ENCODE measurements around the gene DNAH17. TPM values are rescaled to one million over a fixed set of nuclear protein-coding genes. Genes with fewer than 3 reads are reported as not detected.
A peak's percentile ranks its signal among the peaks of the same experiment; 100 is the strongest.

DNAH17 gene
- total RNA-seq, 1 experiment from 2014 or later = 0.18 TPM

DNA sequence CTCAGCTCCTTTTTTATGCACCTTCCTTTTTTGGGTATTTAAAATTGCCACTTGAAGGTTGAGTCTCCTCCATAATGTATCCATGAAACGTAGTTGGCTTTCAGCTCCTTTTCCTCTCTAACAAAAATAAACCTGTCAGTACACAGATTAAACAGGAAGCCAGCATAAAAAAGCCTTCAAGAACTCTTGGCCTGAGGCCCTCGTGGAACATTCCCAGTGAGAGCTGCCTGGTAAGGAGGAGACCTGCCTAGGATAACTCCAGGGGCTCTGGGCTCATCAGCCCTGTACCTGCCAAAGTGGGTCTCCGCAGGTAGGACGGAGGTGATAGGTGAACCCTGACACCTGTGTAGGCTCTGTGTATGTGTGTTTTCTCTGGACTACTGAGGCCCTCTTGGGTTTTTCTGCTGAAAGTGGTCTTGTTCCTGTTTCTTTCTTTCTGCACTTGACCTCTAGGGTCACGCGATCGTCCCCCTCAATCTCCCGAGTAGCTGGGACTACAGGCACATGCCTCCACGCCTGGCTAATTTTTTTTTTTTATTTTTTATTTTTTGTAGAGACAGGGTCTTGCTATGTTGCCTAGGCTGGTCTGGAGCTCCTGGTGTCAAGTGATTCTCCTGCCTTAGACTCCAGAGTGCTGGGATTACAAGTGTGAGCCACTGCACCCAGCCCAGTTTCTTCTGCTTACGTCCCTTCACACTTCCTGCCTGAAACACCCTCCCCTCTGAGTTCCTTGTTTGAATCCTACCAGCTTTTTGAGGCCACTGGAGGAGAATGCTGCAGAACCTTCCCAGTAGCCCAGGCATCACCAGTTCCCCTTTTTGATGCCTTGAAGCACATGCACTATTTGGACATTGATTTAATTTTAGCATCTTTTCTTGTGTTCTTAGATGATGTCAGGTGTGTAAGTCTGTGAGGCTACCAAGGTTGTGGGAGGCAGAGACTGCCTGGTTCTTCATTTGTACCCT is 188.9 kb downstream of the DNAH17 start:
- in situ Hi-C loops (cut with HindIII; ENCODE audit: low pct_unique_long_range_greater_than_20kb, low sequenced_read_pairs) (no loop called here), intact Hi-C loops (cut with micrococcal nuclease; ENCODE audit: unreplicated experiment) (no loop called here)
- Histone ChIP-seq H3K27me3 (ENCODE audit: control insufficient read depth, insufficient read depth, low read length) (no peaks in the 10 kb centered on the region), H3K36me3 (ENCODE audit: control insufficient read depth, insufficient read depth, low read length) (no peaks in the 10 kb centered on the region), H3K4me1 (ENCODE audit: control insufficient read depth, insufficient read depth, low read length) (peaks cover 24% of the 10 kb centered on the region), H3K4me3 (ENCODE audit: low read depth in 2 of 2, low read length in 2 of 2) (no peak overlapping the region), H3K27ac (ENCODE audit: low read length) (no peak overlapping the region), H3K9me3 (ENCODE audit: control insufficient read depth, insufficient read depth, low read depth, low read length) (no peaks in the 10 kb centered on the region)
- ATAC-seq (no peak), DNase-seq (ENCODE audit: low read depth, low spot score) (no peak)
- no TSS peak for BruUV-seq (replicated peaks)
- ChIA-PET CTCF (no interaction called here), POLR2A (no interaction called here)
- TF ChIP-seq, protein P1, sequence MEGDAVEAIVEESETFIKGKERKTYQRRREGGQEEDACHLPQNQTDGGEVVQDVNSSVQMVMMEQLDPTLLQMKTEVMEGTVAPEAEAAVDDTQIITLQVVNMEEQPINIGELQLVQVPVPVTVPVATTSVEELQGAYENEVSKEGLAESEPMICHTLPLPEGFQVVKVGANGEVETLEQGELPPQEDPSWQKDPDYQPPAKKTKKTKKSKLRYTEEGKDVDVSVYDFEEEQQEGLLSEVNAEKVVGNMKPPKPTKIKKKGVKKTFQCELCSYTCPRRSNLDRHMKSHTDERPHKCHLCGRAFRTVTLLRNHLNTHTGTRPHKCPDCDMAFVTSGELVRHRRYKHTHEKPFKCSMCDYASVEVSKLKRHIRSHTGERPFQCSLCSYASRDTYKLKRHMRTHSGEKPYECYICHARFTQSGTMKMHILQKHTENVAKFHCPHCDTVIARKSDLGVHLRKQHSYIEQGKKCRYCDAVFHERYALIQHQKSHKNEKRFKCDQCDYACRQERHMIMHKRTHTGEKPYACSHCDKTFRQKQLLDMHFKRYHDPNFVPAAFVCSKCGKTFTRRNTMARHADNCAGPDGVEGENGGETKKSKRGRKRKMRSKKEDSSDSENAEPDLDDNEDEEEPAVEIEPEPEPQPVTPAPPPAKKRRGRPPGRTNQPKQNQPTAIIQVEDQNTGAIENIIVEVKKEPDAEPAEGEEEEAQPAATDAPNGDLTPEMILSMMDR (IDR thresholded peaks at IDR 0.05) = no peak
- no peak for TF ChIP-seq POLR2AphosphoS5 (IDR thresholded peaks at IDR 0.05; ENCODE audit: low read depth, low read length)

DNA sequence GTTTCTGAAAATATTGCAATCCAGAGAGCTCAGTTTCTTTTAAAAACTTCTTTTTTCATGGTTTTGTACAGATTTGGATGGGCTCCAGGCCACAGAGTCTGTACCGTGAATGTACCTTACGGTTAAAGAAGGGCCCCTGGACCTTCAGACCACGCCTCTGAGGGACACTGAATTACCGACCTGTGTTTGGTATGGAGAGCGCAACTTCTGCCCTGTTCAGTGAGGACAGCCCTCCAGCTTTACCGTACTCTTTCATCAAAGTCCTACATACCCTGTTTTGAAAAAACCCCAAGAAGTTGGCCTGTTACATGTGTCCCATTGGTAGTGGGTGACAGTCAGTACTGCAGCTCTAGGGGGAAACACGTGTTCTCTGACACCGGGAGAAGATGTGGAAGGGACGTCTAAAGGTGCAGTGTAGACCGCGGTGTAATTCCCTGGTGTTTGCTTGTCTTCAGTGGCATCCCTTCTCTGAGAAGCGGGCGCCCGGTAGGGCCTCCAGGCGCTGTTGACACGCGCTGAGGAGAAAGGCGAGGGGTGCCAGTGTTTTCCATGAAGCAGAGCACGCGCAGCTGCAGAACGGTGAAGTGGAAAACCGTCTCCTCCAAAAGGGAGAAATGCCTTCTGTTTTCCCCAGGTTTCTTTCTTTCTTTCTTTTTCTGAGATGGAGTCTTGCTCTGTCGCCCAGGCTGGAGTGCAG is 192.6 kb downstream of the DNAH17 start:
- ATAC-seq (0 out of 2 replicates have a peak, but pooled peaks have one; percentile 10), DNase-seq (ENCODE audit: low read depth, low spot score) (no peak)
- CTCF ChIA-PET = interaction anchor here (1.0 kb wide), 1 partner anchor 25 kb away, joined by 3 read pairs; no protein-coding TSS in a partner anchor
- Histone ChIP-seq H3K36me3 (ENCODE audit: control insufficient read depth, insufficient read depth, low read length) (no peaks in the 10 kb centered on the region), H3K4me1 (ENCODE audit: control insufficient read depth, insufficient read depth, low read length) (peaks cover 43% of the 10 kb centered on the region), H3K9me3 (ENCODE audit: control insufficient read depth, insufficient read depth, low read depth, low read length) (no peaks in the 10 kb centered on the region), H3K27me3 (ENCODE audit: control insufficient read depth, insufficient read depth, low read length) (no peaks in the 10 kb centered on the region), H3K27ac (ENCODE audit: low read length) (peak overlapping the region; percentile 60), H3K4me3 (ENCODE audit: low read depth in 2 of 2, low read length in 2 of 2) (no peak overlapping the region)
- in situ Hi-C loops (cut with HindIII; ENCODE audit: low pct_unique_long_range_greater_than_20kb, low sequenced_read_pairs) = no loop called here
- no TSS peak for BruUV-seq (replicated peaks)
- intact Hi-C loops (cut with micrococcal nuclease; ENCODE audit: unreplicated experiment) = no loop called here
- no peak for TF ChIP-seq POLR2AphosphoS5 (IDR thresholded peaks at IDR 0.05; ENCODE audit: low read depth, low read length)
- TF ChIP-seq, protein P1 (IDR thresholded peaks at IDR 0.05) = no peak
- TF ChIP-seq, protein P2, sequence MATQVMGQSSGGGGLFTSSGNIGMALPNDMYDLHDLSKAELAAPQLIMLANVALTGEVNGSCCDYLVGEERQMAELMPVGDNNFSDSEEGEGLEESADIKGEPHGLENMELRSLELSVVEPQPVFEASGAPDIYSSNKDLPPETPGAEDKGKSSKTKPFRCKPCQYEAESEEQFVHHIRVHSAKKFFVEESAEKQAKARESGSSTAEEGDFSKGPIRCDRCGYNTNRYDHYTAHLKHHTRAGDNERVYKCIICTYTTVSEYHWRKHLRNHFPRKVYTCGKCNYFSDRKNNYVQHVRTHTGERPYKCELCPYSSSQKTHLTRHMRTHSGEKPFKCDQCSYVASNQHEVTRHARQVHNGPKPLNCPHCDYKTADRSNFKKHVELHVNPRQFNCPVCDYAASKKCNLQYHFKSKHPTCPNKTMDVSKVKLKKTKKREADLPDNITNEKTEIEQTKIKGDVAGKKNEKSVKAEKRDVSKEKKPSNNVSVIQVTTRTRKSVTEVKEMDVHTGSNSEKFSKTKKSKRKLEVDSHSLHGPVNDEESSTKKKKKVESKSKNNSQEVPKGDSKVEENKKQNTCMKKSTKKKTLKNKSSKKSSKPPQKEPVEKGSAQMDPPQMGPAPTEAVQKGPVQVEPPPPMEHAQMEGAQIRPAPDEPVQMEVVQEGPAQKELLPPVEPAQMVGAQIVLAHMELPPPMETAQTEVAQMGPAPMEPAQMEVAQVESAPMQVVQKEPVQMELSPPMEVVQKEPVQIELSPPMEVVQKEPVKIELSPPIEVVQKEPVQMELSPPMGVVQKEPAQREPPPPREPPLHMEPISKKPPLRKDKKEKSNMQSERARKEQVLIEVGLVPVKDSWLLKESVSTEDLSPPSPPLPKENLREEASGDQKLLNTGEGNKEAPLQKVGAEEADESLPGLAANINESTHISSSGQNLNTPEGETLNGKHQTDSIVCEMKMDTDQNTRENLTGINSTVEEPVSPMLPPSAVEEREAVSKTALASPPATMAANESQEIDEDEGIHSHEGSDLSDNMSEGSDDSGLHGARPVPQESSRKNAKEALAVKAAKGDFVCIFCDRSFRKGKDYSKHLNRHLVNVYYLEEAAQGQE (IDR thresholded peaks at IDR 0.05; ENCODE audit: insufficient read depth in 1 of 2, low read depth in 2 of 2, low read length in 1 of 2) = no peak
- TF ChIP-seq SIN3A (IDR thresholded peaks at IDR 0.05; ENCODE audit: borderline replicate concordance, insufficient read depth, low read depth, low read length) = no peak
- TF ChIP-seq TCF7L2 (IDR thresholded peaks at IDR 0.05; ENCODE audit: low read depth, low read length) = no peak
- POLR2A ChIA-PET = interaction anchor here (0.6 kb wide), 1 partner anchor 66 kb away, joined by 3 read pairs; no protein-coding TSS in a partner anchor
